Ovary (tissue), 3 donors: ENCODE measurements around the gene SLC12A2.

Experiments used
- CTCF ChIP-seq, 3 donors: fragments of 450-650 bp in 2 of 3; fragments of 200-600 bp in 1 of 3; IDR thresholded peaks; one replicate each; pipeline versions ENCODE4 v1.5.1 to v1.8.0; 2016 to 2022; ENCODE audit warnings: antibody characterized with exemption in 3 of 3, mild to moderate bottlenecking in 1 of 3
- POLR2A ChIP-seq: fragments of 450-650 bp; IDR thresholded peaks from one replicate; pipeline ENCODE4 v1.6.1; 2017; ENCODE audit warnings: antibody characterized with exemption, mild to moderate bottlenecking, moderate library complexity
- donor health status: DM: no; HTN: no; CAD: no.

GRCh38 chr5:128111818-128112448, 28.4 kb downstream of the SLC12A2 start:
- no peak for TF ChIP-seq CTCF (IDR thresholded peaks at IDR 0.05)
- TF ChIP-seq POLR2A = no peak
